Endothelial cell of umbilical vein (primary cell): ENCODE data around the gene TASOR.

Experiments used
- POLR2A ChIP-seq: IDR thresholded peaks from 2 replicates; pipeline ENCODE4 v1.6.1; 2012; ENCODE audit warnings: low read depth, mild to moderate bottlenecking, control low read depth, low read length
- POLR2AphosphoS5 ChIP-seq: IDR thresholded peaks from 2 replicates; pipeline ENCODE4 v1.6.1; 2012; ENCODE audit warnings: low read depth, mild to moderate bottlenecking, control low read depth, low read length, moderate library complexity; ENCODE audit not compliant: insufficient read depth
- TF ChIP-seq, protein P1 (sequence below), 2 donors: IDR thresholded peaks; 1 replicate in 1 of 2; 2 replicates in 1 of 2; pipeline ENCODE4 v1.5.1; 2011; ENCODE audit warnings: low read length in 2 of 2, mild to moderate bottlenecking in 2 of 2, moderate library complexity in 2 of 2, control low read depth in 1 of 2, inconsistent platforms in 1 of 2, low read depth in 1 of 2; ENCODE audit not compliant: insufficient read depth in 1 of 2; ENCODE audit errors: extremely low read depth in 1 of 2

GRCh38 chr3:56633602-56634535 lies 49.2 kb downstream of the TASOR start:
- TF ChIP-seq, protein P1, sequence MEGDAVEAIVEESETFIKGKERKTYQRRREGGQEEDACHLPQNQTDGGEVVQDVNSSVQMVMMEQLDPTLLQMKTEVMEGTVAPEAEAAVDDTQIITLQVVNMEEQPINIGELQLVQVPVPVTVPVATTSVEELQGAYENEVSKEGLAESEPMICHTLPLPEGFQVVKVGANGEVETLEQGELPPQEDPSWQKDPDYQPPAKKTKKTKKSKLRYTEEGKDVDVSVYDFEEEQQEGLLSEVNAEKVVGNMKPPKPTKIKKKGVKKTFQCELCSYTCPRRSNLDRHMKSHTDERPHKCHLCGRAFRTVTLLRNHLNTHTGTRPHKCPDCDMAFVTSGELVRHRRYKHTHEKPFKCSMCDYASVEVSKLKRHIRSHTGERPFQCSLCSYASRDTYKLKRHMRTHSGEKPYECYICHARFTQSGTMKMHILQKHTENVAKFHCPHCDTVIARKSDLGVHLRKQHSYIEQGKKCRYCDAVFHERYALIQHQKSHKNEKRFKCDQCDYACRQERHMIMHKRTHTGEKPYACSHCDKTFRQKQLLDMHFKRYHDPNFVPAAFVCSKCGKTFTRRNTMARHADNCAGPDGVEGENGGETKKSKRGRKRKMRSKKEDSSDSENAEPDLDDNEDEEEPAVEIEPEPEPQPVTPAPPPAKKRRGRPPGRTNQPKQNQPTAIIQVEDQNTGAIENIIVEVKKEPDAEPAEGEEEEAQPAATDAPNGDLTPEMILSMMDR (IDR thresholded peaks at IDR 0.05; ENCODE audit: extremely low read depth in 1 of 2, insufficient read depth in 1 of 2, low read depth in 1 of 2, low read length in 2 of 2): no peak
- no peak for TF ChIP-seq POLR2A
- TF ChIP-seq POLR2AphosphoS5: no peak
